LNCAP (cell line): ENCODE data around the gene ADCY10.

ENCODE experiments used
- CTCF ChIP-seq: fragments of 450-650 bp; IDR thresholded peaks from 2 replicates; pipeline ENCODE4 v1.5.1; 2017; ENCODE audit warnings: mild to moderate bottlenecking

ADCY10 gene

DNA sequence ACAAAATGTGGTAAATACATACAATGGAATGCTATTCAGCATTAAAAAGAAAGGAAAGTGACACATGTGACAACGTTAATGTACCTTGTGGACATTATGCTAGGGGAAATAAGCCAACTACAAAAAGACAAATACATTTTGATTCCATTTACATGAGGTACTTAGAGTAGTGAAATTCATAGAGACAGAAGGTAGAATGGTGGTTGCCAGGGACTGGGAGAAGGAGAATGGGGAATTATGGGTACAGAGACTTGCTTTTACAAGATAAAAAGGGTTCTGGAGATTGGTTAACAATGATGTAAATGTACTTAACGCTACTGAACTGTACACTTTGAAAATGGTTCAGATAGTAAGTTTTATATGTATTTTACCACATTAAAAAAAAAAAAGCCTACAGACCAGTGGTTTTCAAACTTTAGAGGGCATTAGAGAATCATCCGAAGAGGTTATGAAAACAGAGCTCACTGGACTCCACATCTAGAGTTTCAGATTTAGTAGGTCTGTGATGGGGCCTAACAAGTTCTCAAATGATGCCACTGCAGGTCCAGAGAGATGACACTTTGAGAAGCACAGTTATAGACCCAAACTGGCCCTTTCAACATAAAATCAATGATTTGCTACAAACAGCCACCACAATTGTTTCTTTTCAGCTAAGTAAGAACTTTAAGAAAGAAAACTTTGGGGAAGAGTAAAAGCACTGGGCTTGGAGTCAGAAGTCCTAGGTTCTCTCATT, 9.6 kb upstream of the ADCY10 start:
- no peak for TF ChIP-seq CTCF

DNA sequence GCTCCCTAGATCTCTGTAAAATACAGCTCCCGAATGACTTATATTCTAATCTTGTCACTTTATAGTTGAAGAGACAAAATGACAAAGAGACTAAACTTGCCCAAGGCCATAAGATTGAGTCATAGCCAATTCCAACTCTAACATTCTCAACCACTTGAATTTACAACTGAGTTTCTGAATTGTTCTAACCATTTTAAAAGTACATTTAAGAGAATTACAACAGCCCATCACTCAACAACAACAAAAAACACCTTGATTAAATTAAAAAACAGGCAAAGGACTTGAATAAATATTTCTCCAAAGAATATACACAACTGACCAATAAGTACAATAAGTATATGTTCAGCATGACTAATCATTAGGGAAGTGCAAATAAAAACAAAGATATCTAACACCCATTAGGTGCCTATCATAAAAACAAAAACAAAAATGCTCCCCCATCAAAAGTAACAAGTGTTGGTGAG, 8.7 kb upstream of the ADCY10 start:
- TF ChIP-seq CTCF: no peak

GRCh38 chr1:167922023-167922422, 8.1 kb upstream of the ADCY10 start:
- no peak for TF ChIP-seq CTCF

GRCh38 chr1:167916766-167917511, 3.0 kb upstream of the ADCY10 start:
- no peak for TF ChIP-seq CTCF

- TF ChIP-seq CTCF: no peak
Observed at GRCh38 chr1:167915569-167915968, 1.6 kb upstream of the ADCY10 start.

DNA sequence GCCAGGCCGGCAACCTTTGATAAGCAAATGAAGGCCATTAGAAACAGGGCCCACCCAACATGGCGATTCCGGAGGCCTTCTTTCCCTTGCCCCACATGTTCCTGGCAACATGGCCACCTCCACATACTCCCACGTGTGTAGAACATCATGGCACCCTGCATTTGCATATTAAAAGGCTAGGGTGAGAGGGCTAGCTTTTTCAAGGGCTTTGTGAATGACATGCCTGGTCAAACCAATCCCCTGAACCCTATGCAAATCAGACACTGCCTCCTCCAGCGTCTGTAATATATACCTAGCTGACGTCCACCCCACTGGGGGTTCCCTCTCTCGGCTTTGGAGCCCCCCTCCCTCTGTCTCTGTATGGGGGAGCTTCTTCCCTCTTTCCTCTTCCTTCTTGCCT, 1.6 kb downstream of the ADCY10 start:
- TF ChIP-seq CTCF: no peak

DNA sequence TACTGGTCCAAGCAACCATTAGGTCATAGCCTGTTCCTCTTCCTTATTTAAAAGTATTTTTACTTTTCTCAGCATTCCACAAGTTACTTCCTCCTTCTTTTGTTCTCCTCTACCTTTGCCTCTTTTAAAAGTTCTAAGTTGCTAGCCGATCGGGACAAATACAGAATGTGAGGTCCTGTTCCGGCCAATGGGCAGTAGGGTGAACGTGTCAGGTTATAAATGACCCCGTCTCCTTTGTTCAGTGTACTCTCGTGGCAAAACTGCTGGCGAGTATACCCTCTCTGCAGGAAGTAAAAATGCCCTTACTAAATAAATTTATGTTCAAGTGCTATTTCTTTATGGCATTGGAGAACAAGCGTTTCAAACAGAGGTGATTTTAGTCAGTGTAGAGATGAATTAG, 2.5 kb downstream of the ADCY10 start:
- no peak for TF ChIP-seq CTCF
